PC-3 (cell line): ENCODE results near the gene SPPL2B. TPM values are rescaled to one million over a fixed set of nuclear protein-coding genes. Genes with fewer than 3 reads are reported as not detected.

ENCODE experiments used
- ATAC-seq: fragments of 200-7000 bp; cut with Tn5 transposase; 2 replicates; pipeline ENCODE4 v1.9.1; 2020; ENCODE audit warnings: mild to moderate bottlenecking, moderate library complexity
- BruUV-seq: library from RNA; stranded (reverse); fragments of 400-500 nt; replicated peaks from 2 replicates; lab custom pipeline; 2021; lab: Mats Ljungman, UMichigan
- CTCF ChIA-PET: fragments of 300-600 bp; sonication (Branson Sonifier 250); formaldehyde crosslinking; loops from one replicate; lab custom pipeline; 2022; ENCODE audit warnings: antibody characterized with exemption; lab: Charles Lee
- POLR2A ChIA-PET: fragments of 300-600 bp; sonication (Branson Sonifier 250); formaldehyde crosslinking; loops from one replicate; lab custom pipeline; 2022; ENCODE audit warnings: antibody characterized with exemption; ENCODE audit not compliant: unreplicated experiment; lab: Charles Lee
- DNase-seq: peaks from one replicate; pipeline ENCODE4 v3.0.0-alpha.2; 2015
- H2AFZ ChIP-seq: fragments of 300-600 bp; sonication (generic); 2 replicates; pipeline ENCODE4 v1.6.0; 2016; ENCODE audit warnings: antibody characterized with exemption, low read length
- H3F3A ChIP-seq: fragments of 300-600 bp; sonication (generic); one replicate; pipeline ENCODE4 v1.6.0; 2017; ENCODE audit warnings: antibody characterized with exemption, low read length, control low read depth, mild to moderate bottlenecking; ENCODE audit not compliant: unreplicated experiment
- H3K27ac ChIP-seq: fragments of 300-600 bp; sonication (generic); 2 replicates; pipeline ENCODE4 v1.5.1; 2016; ENCODE audit warnings: mild to moderate bottlenecking, low read length
- H3K27me3 ChIP-seq: fragments of 300-600 bp; sonication (generic); 2 replicates; pipeline ENCODE4 v1.6.1; 2016; ENCODE audit warnings: low read length, mixed read lengths
- H3K36me3 ChIP-seq: fragments of 300-600 bp; sonication (generic); 2 replicates; pipeline ENCODE4 v1.6.1; 2016; ENCODE audit warnings: low read depth, mixed run types, low read length, mixed read lengths
- H3K4me1 ChIP-seq: fragments of 300-600 bp; sonication (generic); 2 replicates; pipeline ENCODE4 v1.5.1; 2016; ENCODE audit warnings: low read length; ENCODE audit not compliant: insufficient read depth
- H3K4me2 ChIP-seq: fragments of 300-600 bp; sonication (generic); 2 replicates; pipeline ENCODE4 v1.6.0; 2016; ENCODE audit warnings: low read length
- H3K4me3 ChIP-seq: fragments of 300-600 bp; sonication (generic); 2 replicates; pipeline ENCODE4 v1.5.1; 2016; ENCODE audit warnings: mild to moderate bottlenecking, low read length, mixed read lengths
- H3K79me2 ChIP-seq: fragments of 300-600 bp; sonication (generic); 2 replicates; pipeline ENCODE4 v1.6.1; 2017; ENCODE audit warnings: low read length, mixed read lengths
- H3K9ac ChIP-seq: fragments of 300-600 bp; sonication (generic); 2 replicates; pipeline ENCODE4 v1.6.0; 2016; ENCODE audit warnings: mild to moderate bottlenecking, low read length
- H3K9me2 ChIP-seq: fragments of 300-600 bp; sonication (generic); replicated peaks from 2 replicates; pipeline ENCODE4 v1.6.1; 2016; ENCODE audit warnings: mixed run types, low read length, mixed read lengths
- H3K9me3 ChIP-seq: fragments of 300-600 bp; sonication (generic); 2 replicates; pipeline ENCODE4 v1.6.1; 2016; ENCODE audit warnings: low read length, mixed read lengths
- H4K20me1 ChIP-seq: fragments of 300-600 bp; sonication (generic); 2 replicates; pipeline ENCODE4 v1.6.1; 2016; ENCODE audit warnings: low read length, mixed read lengths
- CTCF ChIP-seq: fragments of 300-600 bp; sonication (generic); conservative IDR thresholded peaks from 2 replicates; pipeline ENCODE4 v1.5.1; 2017; ENCODE audit warnings: antibody characterized with exemption, low read depth, mild to moderate bottlenecking, low read length
- EZH2 ChIP-seq: fragments of 300-600 bp; sonication (generic); IDR thresholded peaks from one replicate; pipeline ENCODE4 v1.6.1; 2017; ENCODE audit warnings: antibody characterized with exemption, mild to moderate bottlenecking, low read length; ENCODE audit not compliant: unreplicated experiment
- EZH2phosphoT487 ChIP-seq: fragments of 300-600 bp; sonication (generic); IDR thresholded peaks from 2 replicates; pipeline ENCODE4 v1.6.1; 2018; ENCODE audit warnings: mild to moderate bottlenecking, antibody characterized with exemption, low read length, borderline replicate concordance
- intact Hi-C: fragments of 100-400 bp; cut with micrococcal nuclease; formaldehyde crosslinking; loops from 2 replicates; pipeline ENCODE4 v1.9.0; 2023
- total RNA-seq: library from RNA; depleted of rRNA; stranded (reverse); fragments of >200 nt; gene quantifications from 2 replicates; pipeline ENCODE4 v1.2.3, GENCODE V29; 2014

Gene SPPL2B
- total RNA-seq, 1 experiment from 2014 or later: 28.6 TPM

- H3K27me3 ChIP-seq: peaks cover 15% of the 10 kb centered on the region
- TF ChIP-seq EZH2 (no peak), EZH2phosphoT487 (no peak)
- POLR2A ChIA-PET: no interaction called here
- H3K9me2 ChIP-seq: no peaks in the 10 kb centered on the region
- H2AFZ ChIP-seq: no peak overlapping the region
- no peak overlapping the region for H3K4me3 ChIP-seq
- H3K9ac ChIP-seq: no peak overlapping the region
- DNase-seq: no peak
- H3F3A ChIP-seq: no peaks in the 10 kb centered on the region
- ATAC-seq: no peak
- no TSS peak for BruUV-seq
- intact Hi-C loops: no loop called here
- H3K9me3 ChIP-seq: no peaks in the 10 kb centered on the region
- no peaks in the 10 kb centered on the region for H3K79me2 ChIP-seq
- CTCF ChIA-PET: no interaction called here
- H4K20me1 ChIP-seq: no peaks in the 10 kb centered on the region
- no peaks in the 10 kb centered on the region for H3K4me1 ChIP-seq
- no peak overlapping the region for H3K27ac ChIP-seq
- H3K36me3 ChIP-seq: no peaks in the 10 kb centered on the region
- no peak overlapping the region for H3K4me2 ChIP-seq
Measured at GRCh38 chr19:2294687-2295335, 33.7 kb upstream of the SPPL2B start.

- no peak for TF ChIP-seq CTCF
- TF ChIP-seq EZH2: no peak
- no peak for TF ChIP-seq EZH2phosphoT487
- DNase-seq (no peak), ATAC-seq (no peak)
- intact Hi-C loops: no loop called here
- no peaks in the 10 kb centered on the region for H3K79me2 ChIP-seq
- no peaks in the 10 kb centered on the region for H3K36me3 ChIP-seq
- no peaks in the 10 kb centered on the region for H3K9me2 ChIP-seq
- H3K27ac ChIP-seq: no peak overlapping the region
- peaks cover 2% of the 10 kb centered on the region; the same call in 1 of the 2 replicates for H3K27me3 ChIP-seq
- ChIA-PET POLR2A (no interaction called here), CTCF (no interaction called here)
- no TSS peak for BruUV-seq
- no peaks in the 10 kb centered on the region for H3K4me1 ChIP-seq
- no peak overlapping the region for H2AFZ ChIP-seq
- no peaks in the 10 kb centered on the region for H4K20me1 ChIP-seq
- no peak overlapping the region for H3K9ac ChIP-seq
- H3F3A ChIP-seq: no peaks in the 10 kb centered on the region
- no peak overlapping the region for H3K4me2 ChIP-seq
- no peak overlapping the region for H3K4me3 ChIP-seq
- H3K9me3 ChIP-seq: no peaks in the 10 kb centered on the region
Measured at GRCh38 chr19:2296141-2296540, 32.3 kb upstream of the SPPL2B start.

- no peaks in the 10 kb centered on the region for H3K9me2 ChIP-seq
- H3K9me3 ChIP-seq: no peaks in the 10 kb centered on the region
- ATAC-seq: no peak
- no peak overlapping the region for H3K4me2 ChIP-seq
- no peak overlapping the region for H3K9ac ChIP-seq
- CTCF ChIA-PET: no interaction called here
- POLR2A ChIA-PET: no interaction called here
- no peak overlapping the region for H3K27ac ChIP-seq
- TF ChIP-seq EZH2: no peak
- TF ChIP-seq CTCF: no peak
- no peak for TF ChIP-seq EZH2phosphoT487
- no peak overlapping the region for H2AFZ ChIP-seq
- no peaks in the 10 kb centered on the region for H3K36me3 ChIP-seq
- no peak overlapping the region for H3K4me3 ChIP-seq
- no peaks in the 10 kb centered on the region for H3F3A ChIP-seq
- DNase-seq: no peak
- intact Hi-C loops: no loop called here
- no TSS peak for BruUV-seq
- no peaks in the 10 kb centered on the region for H3K27me3 ChIP-seq
- no peaks in the 10 kb centered on the region for H3K4me1 ChIP-seq
- H3K79me2 ChIP-seq: no peaks in the 10 kb centered on the region
- no peaks in the 10 kb centered on the region for H4K20me1 ChIP-seq
Measured at GRCh38 chr19:2300533-2300932, 28.0 kb upstream of the SPPL2B start.
